ENCODE results near the gene FBXW7.

Gene FBXW7

GRCh38 chr4:152478461-152479237 is 57.2 kb downstream of the FBXW7 start (continued):
- peak; percentile 70; the same call in 1 of the 2 replicates for TF ChIP-seq CREB5 (CRISPR knock-in tag; IDR thresholded peaks at IDR 0.05; ENCODE audit: low read depth)
- no peak for TF ChIP-seq CSDC2 (CRISPR knock-in tag; IDR thresholded peaks at IDR 0.05)
- no peak for TF ChIP-seq OSR1 (CRISPR knock-in tag; IDR thresholded peaks at IDR 0.05)
- TF ChIP-seq ZNF8 (CRISPR knock-in tag; IDR thresholded peaks at IDR 0.05), result no peak
- TF ChIP-seq TOX (CRISPR knock-in tag; IDR thresholded peaks at IDR 0.05; ENCODE audit: borderline replicate concordance), result no peak

GRCh38 chr4:152476796-152477195 is 59.1 kb downstream of the FBXW7 start:
- ATAC-seq, result no peak; the same call in 2 of the 3 replicates
- TF ChIP-seq CSDC2 (CRISPR knock-in tag; IDR thresholded peaks at IDR 0.05) (no peak), ARNTL (CRISPR knock-in tag; IDR thresholded peaks at IDR 0.05; ENCODE audit: borderline replicate concordance, low read depth) (no peak), ZFP30 (CRISPR knock-in tag; IDR thresholded peaks at IDR 0.05) (no peak), PATZ1 (CRISPR knock-in tag; IDR thresholded peaks at IDR 0.05; ENCODE audit: borderline replicate concordance) (no peak), RARB (CRISPR knock-in tag; IDR thresholded peaks at IDR 0.05) (no peak), ZC3H10 (CRISPR knock-in tag; IDR thresholded peaks at IDR 0.05) (no peak), ZNF565 (CRISPR knock-in tag; conservative IDR thresholded peaks at IDR 0.05; ENCODE audit: low read depth) (no peak), TSHZ2 (CRISPR knock-in tag; IDR thresholded peaks at IDR 0.05) (no peak), CSRNP3 (CRISPR knock-in tag; IDR thresholded peaks at IDR 0.05) (no peak), TCF4 (CRISPR knock-in tag; IDR thresholded peaks at IDR 0.05; ENCODE audit: borderline replicate concordance) (no peak), ZFP3 (CRISPR knock-in tag; IDR thresholded peaks at IDR 0.05) (no peak), PPARA (CRISPR knock-in tag; IDR thresholded peaks at IDR 0.05; ENCODE audit: borderline replicate concordance) (no peak), CREB5 (CRISPR knock-in tag; IDR thresholded peaks at IDR 0.05; ENCODE audit: low read depth) (no peak), ISL1 (CRISPR knock-in tag; IDR thresholded peaks at IDR 0.05) (no peak), SNAI2 (CRISPR knock-in tag; IDR thresholded peaks at IDR 0.05) (no peak)

- no peak for TF ChIP-seq PATZ1 (CRISPR knock-in tag; IDR thresholded peaks at IDR 0.05; ENCODE audit: borderline replicate concordance)
- no peak for TF ChIP-seq ZFP3 (CRISPR knock-in tag; IDR thresholded peaks at IDR 0.05)
- TF ChIP-seq CSDC2 (CRISPR knock-in tag; IDR thresholded peaks at IDR 0.05), result no peak
- no peak for TF ChIP-seq TSHZ2 (CRISPR knock-in tag; IDR thresholded peaks at IDR 0.05)
- no peak for ATAC-seq
Observed at GRCh38 chr4:152471251-152471792, 64.6 kb downstream of the FBXW7 start.
